ENCODE results near the gene MRPL48. TPM values are rescaled to one million over a fixed set of nuclear protein-coding genes. Genes with fewer than 3 reads are reported as not detected.

Gene MRPL48
- total and polyA plus RNA-seq, 10 of the 15 experiments (the other 5 are each of a cell fraction or from before 2014, with no cell fraction given), result 46.7 to 159 (median 83.4) TPM

GRCh38 chr11:73779084-73779902 is 8.4 kb upstream of the MRPL48 start (continued):
- TF ChIP-seq E2F8 (IDR thresholded peaks at IDR 0.05; ENCODE audit: low read depth, partially characterized antibody), result no peak
- peak; percentile 70; the same call in 1 of the 2 replicates for TF ChIP-seq PML (IDR thresholded peaks at IDR 0.05; ENCODE audit: low read length)
- peak; percentile 88 for TF ChIP-seq JUND (IDR thresholded peaks at IDR 0.05; ENCODE audit: low read depth, low read length)
- TF ChIP-seq STAT1 (conservative IDR thresholded peaks at IDR 0.05), result no peak
- TF ChIP-seq TARDBP (IDR thresholded peaks at IDR 0.05; ENCODE audit: borderline replicate concordance), result 0 out of 2 replicates have a peak, but pooled peaks have one; percentile 34
- TF ChIP-seq KLF5 (IDR thresholded peaks at IDR 0.05; ENCODE audit: partially characterized antibody), result peak; percentile 33
- TF ChIP-seq CHD1 (IDR thresholded peaks at IDR 0.05; ENCODE audit: low read depth, low read length), result peak; percentile 32; the same call in 1 of the 2 replicates
- TF ChIP-seq PBX3 (IDR thresholded peaks at IDR 0.05; ENCODE audit: insufficient replicate concordance, low read depth, low read length), result peak; percentile 1
- TF ChIP-seq RELA (IDR thresholded peaks at IDR 0.05; ENCODE audit: borderline replicate concordance, partially characterized antibody), result no peak
- TF ChIP-seq IKZF1 (conservative IDR thresholded peaks at IDR 0.05), result peak; percentile 76
- TF ChIP-seq, protein P1, sequence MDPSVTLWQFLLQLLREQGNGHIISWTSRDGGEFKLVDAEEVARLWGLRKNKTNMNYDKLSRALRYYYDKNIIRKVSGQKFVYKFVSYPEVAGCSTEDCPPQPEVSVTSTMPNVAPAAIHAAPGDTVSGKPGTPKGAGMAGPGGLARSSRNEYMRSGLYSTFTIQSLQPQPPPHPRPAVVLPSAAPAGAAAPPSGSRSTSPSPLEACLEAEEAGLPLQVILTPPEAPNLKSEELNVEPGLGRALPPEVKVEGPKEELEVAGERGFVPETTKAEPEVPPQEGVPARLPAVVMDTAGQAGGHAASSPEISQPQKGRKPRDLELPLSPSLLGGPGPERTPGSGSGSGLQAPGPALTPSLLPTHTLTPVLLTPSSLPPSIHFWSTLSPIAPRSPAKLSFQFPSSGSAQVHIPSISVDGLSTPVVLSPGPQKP (IDR thresholded peaks at IDR 0.05; ENCODE audit: low read depth, low read length), result no peak
- TF ChIP-seq YBX1 (IDR thresholded peaks at IDR 0.05), result no peak
- TF ChIP-seq HDGF (IDR thresholded peaks at IDR 0.05), result peak; percentile 88
- TF ChIP-seq SRF (IDR thresholded peaks at IDR 0.05; ENCODE audit: low read depth in 2 of 2, low read length in 2 of 2), result no peak
- TF ChIP-seq, protein P2, sequence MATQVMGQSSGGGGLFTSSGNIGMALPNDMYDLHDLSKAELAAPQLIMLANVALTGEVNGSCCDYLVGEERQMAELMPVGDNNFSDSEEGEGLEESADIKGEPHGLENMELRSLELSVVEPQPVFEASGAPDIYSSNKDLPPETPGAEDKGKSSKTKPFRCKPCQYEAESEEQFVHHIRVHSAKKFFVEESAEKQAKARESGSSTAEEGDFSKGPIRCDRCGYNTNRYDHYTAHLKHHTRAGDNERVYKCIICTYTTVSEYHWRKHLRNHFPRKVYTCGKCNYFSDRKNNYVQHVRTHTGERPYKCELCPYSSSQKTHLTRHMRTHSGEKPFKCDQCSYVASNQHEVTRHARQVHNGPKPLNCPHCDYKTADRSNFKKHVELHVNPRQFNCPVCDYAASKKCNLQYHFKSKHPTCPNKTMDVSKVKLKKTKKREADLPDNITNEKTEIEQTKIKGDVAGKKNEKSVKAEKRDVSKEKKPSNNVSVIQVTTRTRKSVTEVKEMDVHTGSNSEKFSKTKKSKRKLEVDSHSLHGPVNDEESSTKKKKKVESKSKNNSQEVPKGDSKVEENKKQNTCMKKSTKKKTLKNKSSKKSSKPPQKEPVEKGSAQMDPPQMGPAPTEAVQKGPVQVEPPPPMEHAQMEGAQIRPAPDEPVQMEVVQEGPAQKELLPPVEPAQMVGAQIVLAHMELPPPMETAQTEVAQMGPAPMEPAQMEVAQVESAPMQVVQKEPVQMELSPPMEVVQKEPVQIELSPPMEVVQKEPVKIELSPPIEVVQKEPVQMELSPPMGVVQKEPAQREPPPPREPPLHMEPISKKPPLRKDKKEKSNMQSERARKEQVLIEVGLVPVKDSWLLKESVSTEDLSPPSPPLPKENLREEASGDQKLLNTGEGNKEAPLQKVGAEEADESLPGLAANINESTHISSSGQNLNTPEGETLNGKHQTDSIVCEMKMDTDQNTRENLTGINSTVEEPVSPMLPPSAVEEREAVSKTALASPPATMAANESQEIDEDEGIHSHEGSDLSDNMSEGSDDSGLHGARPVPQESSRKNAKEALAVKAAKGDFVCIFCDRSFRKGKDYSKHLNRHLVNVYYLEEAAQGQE (IDR thresholded peaks at IDR 0.05; ENCODE audit: low read depth, low read length), result no peak
- no peak for TF ChIP-seq HSF1 (IDR thresholded peaks at IDR 0.05; ENCODE audit: low read depth, low read length)
- TF ChIP-seq EGR1 (IDR thresholded peaks at IDR 0.05; ENCODE audit: borderline replicate concordance in 1 of 2, low read depth in 2 of 2, low read length in 2 of 2), result no peak
- no peak for TF ChIP-seq BCL11A (IDR thresholded peaks at IDR 0.05; ENCODE audit: low read depth, low read length)
- 0 out of 2 replicates have a peak, but pooled peaks have one; percentile 8 for TF ChIP-seq RAD51 (IDR thresholded peaks at IDR 0.05)
- no peak for TF ChIP-seq PAX8 (IDR thresholded peaks at IDR 0.05)
